HepG2 (cell line): ENCODE measurements around the gene VPS18. TPM values are rescaled to one million over a fixed set of nuclear protein-coding genes. Genes with fewer than 3 reads are reported as not detected.

Source experiments
- BCL3 ChIP-seq: sonication (generic); formaldehyde crosslinking; IDR thresholded peaks from 2 replicates; pipeline ENCODE4 v1.5.1; 2020; ENCODE audit warnings: mild to moderate bottlenecking, missing genetic modification reagents, moderate library complexity
- CCDC6 ChIP-seq: sonication (generic); formaldehyde crosslinking; IDR thresholded peaks from 2 replicates; pipeline ENCODE4 v1.8.1; 2022; ENCODE audit warnings: mild to moderate bottlenecking, missing genetic modification reagents, moderate library complexity
- ETV6 ChIP-seq: sonication (generic); formaldehyde crosslinking; conservative IDR thresholded peaks from 2 replicates; pipeline ENCODE4 v1.4.0; 2020; ENCODE audit warnings: missing genetic modification reagents
- FOXO4 ChIP-seq: sonication (generic); formaldehyde crosslinking; conservative IDR thresholded peaks from 2 replicates; pipeline ENCODE4 v1.8.1; 2023; ENCODE audit warnings: missing genetic modification reagents
- HMGXB4 ChIP-seq, 2 experiments: sonication (generic) in 1 of 2; formaldehyde crosslinking in 1 of 2; IDR thresholded peaks; 2 replicates each; pipeline versions ENCODE4 v1.4.0 to v1.6.1; 2018 to 2020; ENCODE audit warnings: missing genetic modification reagents in 2 of 2, borderline replicate concordance in 1 of 2, low read depth in 1 of 2, mild to moderate bottlenecking in 1 of 2, missing biosample characterization in 1 of 2
- KLF12 ChIP-seq: sonication (generic); formaldehyde crosslinking; IDR thresholded peaks from 2 replicates; pipeline ENCODE4 v1.4.0; 2020; ENCODE audit warnings: missing genetic modification reagents, borderline replicate concordance
- LCORL ChIP-seq, 2 experiments: fragments of 450-650 bp in 1 of 2; sonication (generic) in 1 of 2; formaldehyde crosslinking in 1 of 2; IDR thresholded peaks; 2 replicates each; pipeline versions ENCODE4 v1.5.0 to v1.6.1; 2017 to 2020; ENCODE audit warnings: antibody characterized with exemption in 1 of 2, missing genetic modification reagents in 1 of 2
- MAF1 ChIP-seq: sonication (generic); formaldehyde crosslinking; IDR thresholded peaks from 2 replicates; pipeline ENCODE4 v1.5.0; 2020; ENCODE audit warnings: missing genetic modification reagents, borderline replicate concordance
- MAZ ChIP-seq, 2 experiments: sonication (generic) in 1 of 2; formaldehyde crosslinking in 1 of 2; IDR thresholded peaks; 2 replicates each; pipeline versions ENCODE4 v1.5.0 to v1.6.1; 2012 to 2020; ENCODE audit warnings: low read depth in 2 of 2, mild to moderate bottlenecking in 2 of 2, borderline replicate concordance in 1 of 2, improper control_type of control experiment in 1 of 2, low read length in 1 of 2, missing genetic modification reagents in 1 of 2, moderate library complexity in 1 of 2
- NCOA2 ChIP-seq: sonication (generic); formaldehyde crosslinking; IDR thresholded peaks from 2 replicates; pipeline ENCODE4 v1.8.0; 2022; ENCODE audit warnings: inconsistent platforms
- POGZ ChIP-seq: sonication (generic); formaldehyde crosslinking; IDR thresholded peaks from 2 replicates; pipeline ENCODE4 v1.4.0; 2020; ENCODE audit warnings: mild to moderate bottlenecking, missing genetic modification reagents
- RCOR2 ChIP-seq: IDR thresholded peaks from 2 replicates; pipeline ENCODE4 v1.6.1; 2016; ENCODE audit warnings: missing biosample characterization, missing genetic modification reagents
- RFXANK ChIP-seq: IDR thresholded peaks from 2 replicates; pipeline ENCODE4 v1.6.1; 2016
- SATB2 ChIP-seq: sonication (generic); formaldehyde crosslinking; IDR thresholded peaks from 2 replicates; pipeline ENCODE4 v1.5.0; 2020; ENCODE audit warnings: missing genetic modification reagents
- XRCC5 ChIP-seq: fragments of 200-400 bp; formaldehyde crosslinking; optimal IDR thresholded peaks from 2 replicates; pipeline ENCODE3; 2017; ENCODE audit warnings: mild to moderate bottlenecking, low read length
- ZFP90 ChIP-seq: sonication (generic); formaldehyde crosslinking; IDR thresholded peaks from 2 replicates; pipeline ENCODE4 v1.8.0; 2022; ENCODE audit warnings: missing genetic modification reagents, mild to moderate bottlenecking, inconsistent platforms, borderline replicate concordance
- ZNF496 ChIP-seq: sonication (generic); formaldehyde crosslinking; IDR thresholded peaks from 2 replicates; pipeline ENCODE4 v1.8.1; 2023; ENCODE audit warnings: mild to moderate bottlenecking, moderate library complexity, missing genetic modification reagents; ENCODE audit not compliant: insufficient replicate concordance
- ZNF607 ChIP-seq: sonication (generic); formaldehyde crosslinking; IDR thresholded peaks from 2 replicates; pipeline ENCODE4 v1.5.1; 2020; ENCODE audit warnings: missing genetic modification reagents, mild to moderate bottlenecking, borderline replicate concordance
- ZNF713 ChIP-seq: sonication (generic); formaldehyde crosslinking; IDR thresholded peaks from 2 replicates; pipeline ENCODE4 v1.4.0; 2020; ENCODE audit warnings: mild to moderate bottlenecking, missing genetic modification reagents
- ZNF772 ChIP-seq: sonication (generic); formaldehyde crosslinking; IDR thresholded peaks from 2 replicates; pipeline ENCODE4 v1.5.0; 2020; ENCODE audit warnings: mild to moderate bottlenecking, missing genetic modification reagents
- ZNF782 ChIP-seq: sonication (generic); formaldehyde crosslinking; IDR thresholded peaks from 2 replicates; pipeline ENCODE4 v1.4.0; 2020; ENCODE audit warnings: missing genetic modification reagents, mild to moderate bottlenecking, borderline replicate concordance
- ZNF788 ChIP-seq: sonication (generic); formaldehyde crosslinking; IDR thresholded peaks from 2 replicates; pipeline ENCODE4 v1.5.0; 2020; ENCODE audit warnings: mild to moderate bottlenecking, missing genetic modification reagents, borderline replicate concordance
- ZZZ3 ChIP-seq: sonication (generic); formaldehyde crosslinking; IDR thresholded peaks from 2 replicates; pipeline ENCODE4 v1.4.0; 2020; ENCODE audit warnings: missing genetic modification reagents, mild to moderate bottlenecking, borderline replicate concordance
- polyA plus RNA-seq, 8 experiments: library from polyadenylated mRNA; depleted of rRNA in 3 of 8; stranded (reverse) in 7 of 8; unstranded in 1 of 8; fragments of >200 nt; fragmentation: Illumina TruSeq in 4 of 8; extraction: Trizol in 4 of 8; gene quantifications; 2 replicates each; pipeline versions ENCODE4 v1.2.1 to v1.2.3, GENCODE V29; 2011 to 2016; ENCODE audit warnings: low read depth in 4 of 8, missing spikeins in 1 of 8, mixed read lengths in 1 of 8; ENCODE audit not compliant: insufficient read depth in 1 of 8
- total RNA-seq, 5 experiments: library from RNA; depleted of rRNA; stranded (reverse); fragments of >200 nt; fragmentation: Illumina TruSeq; extraction: Trizol; gene quantifications; 2 replicates each; pipeline ENCODE4 v1.2.3, GENCODE V29; 2016; ENCODE audit warnings: low read depth in 1 of 5

Gene VPS18
- total and polyA plus RNA-seq, 2 of the 13 experiments (the other 11 are each of a cell fraction or from before 2014, with no cell fraction given): 5.8 to 17.0 TPM

- TF ChIP-seq FOXO4 (0 out of 2 replicates have a peak, but pooled peaks have one; percentile 27), SATB2 (no peak), ZNF788 (peak; percentile 42; the same call in 1 of the 2 replicates), ETV6 (CRISPR knock-in tag) (no peak), KLF12 (CRISPR knock-in tag) (peak; percentile 69; the same call in 1 of the 2 replicates), CCDC6 (CRISPR knock-in tag) (peak; percentile 57; the same call in 1 of the 2 replicates), ZFP90 (CRISPR knock-in tag) (no peak), NCOA2 (CRISPR knock-in tag) (no peak), POGZ (CRISPR knock-in tag) (no peak), ZZZ3 (CRISPR knock-in tag) (no peak), MAF1 (CRISPR knock-in tag) (no peak), ZNF607 (CRISPR knock-in tag) (no peak), BCL3 (CRISPR knock-in tag) (peak; percentile 54; the same call in 1 of the 2 replicates), ZNF782 (peak; percentile 52; the same call in 1 of the 2 replicates), MAZ (IDR thresholded peaks at IDR 0.05; ENCODE audit: borderline replicate concordance, low read depth, low read length) (no peak), MAZ (CRISPR knock-in tag; IDR thresholded peaks at IDR 0.05; ENCODE audit: low read depth) (peak; percentile 68), HMGXB4 (CRISPR knock-in tag; IDR thresholded peaks at IDR 0.05; ENCODE audit: borderline replicate concordance in 1 of 2, low read depth in 1 of 2) (peak; percentile 37 to 86; a peak in 3 of 4 replicates), ZNF496 (CRISPR knock-in tag) (no peak), XRCC5 (peak; percentile 59), ZNF772 (no peak; the same call in 1 of the 2 replicates), RCOR2 (CRISPR knock-in tag) (no peak), RFXANK (CRISPR knock-in tag) (no peak), ZNF713 (CRISPR knock-in tag) (no peak), LCORL (IDR thresholded peaks at IDR 0.05) (no peak), LCORL (CRISPR knock-in tag; IDR thresholded peaks at IDR 0.05) (peak; percentile 65)
These were observed 20.3 kb upstream of the VPS18 start, which contains the start of gene RHOV (continued) for GRCh38 chr15:40873694-40874561.
